Transverse colon (tissue), 4 donors: Measurements from ENCODE around the gene ERC2.

ENCODE experiments used
- POLR2A ChIP-seq: fragments of 450-650 bp; IDR thresholded peaks from one replicate; pipeline ENCODE4 v1.6.1; 2016; ENCODE audit warnings: antibody characterized with exemption, mild to moderate bottlenecking, moderate library complexity
- POLR2AphosphoS5 ChIP-seq, 3 donors: sonication (generic); formaldehyde crosslinking; IDR thresholded peaks; one replicate each; pipeline ENCODE4 v1.6.1; 2016; ENCODE audit warnings: antibody characterized with exemption in 3 of 3
- TF ChIP-seq, protein P1 (sequence below), 5 experiments: fragments of 200-600 bp in 3 of 5; fragments of 450-650 bp in 2 of 5; sonication (generic) in 3 of 5; IDR thresholded peaks; 1 replicate in 2 of 5; 2 replicates in 3 of 5; pipeline ENCODE4 v1.5.1; 2016 to 2017; ENCODE audit warnings: antibody characterized with exemption in 5 of 5, inconsistent platforms in 3 of 5, mild to moderate bottlenecking in 2 of 5, moderate library complexity in 1 of 5

DNA sequence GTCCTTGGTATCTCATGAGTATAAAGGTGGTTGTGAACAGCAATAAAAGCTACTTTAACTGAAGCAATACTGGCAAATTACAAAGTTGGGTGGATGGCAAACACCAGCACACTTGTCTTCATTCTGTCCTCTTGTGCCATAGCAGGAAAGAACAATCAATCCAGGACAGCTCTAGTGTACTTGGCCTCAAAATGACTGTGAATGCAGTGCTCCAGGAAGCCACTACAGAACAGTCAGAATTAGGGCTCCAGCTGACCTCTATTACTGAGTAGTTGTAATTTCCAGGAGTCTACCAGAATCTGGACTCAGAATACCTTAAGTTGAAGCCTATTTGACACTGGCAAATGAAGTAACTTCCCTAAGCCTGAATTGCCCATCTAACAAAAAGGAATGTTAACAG, 642.2 kb downstream of the ERC2 start:
- TF ChIP-seq, protein P1, sequence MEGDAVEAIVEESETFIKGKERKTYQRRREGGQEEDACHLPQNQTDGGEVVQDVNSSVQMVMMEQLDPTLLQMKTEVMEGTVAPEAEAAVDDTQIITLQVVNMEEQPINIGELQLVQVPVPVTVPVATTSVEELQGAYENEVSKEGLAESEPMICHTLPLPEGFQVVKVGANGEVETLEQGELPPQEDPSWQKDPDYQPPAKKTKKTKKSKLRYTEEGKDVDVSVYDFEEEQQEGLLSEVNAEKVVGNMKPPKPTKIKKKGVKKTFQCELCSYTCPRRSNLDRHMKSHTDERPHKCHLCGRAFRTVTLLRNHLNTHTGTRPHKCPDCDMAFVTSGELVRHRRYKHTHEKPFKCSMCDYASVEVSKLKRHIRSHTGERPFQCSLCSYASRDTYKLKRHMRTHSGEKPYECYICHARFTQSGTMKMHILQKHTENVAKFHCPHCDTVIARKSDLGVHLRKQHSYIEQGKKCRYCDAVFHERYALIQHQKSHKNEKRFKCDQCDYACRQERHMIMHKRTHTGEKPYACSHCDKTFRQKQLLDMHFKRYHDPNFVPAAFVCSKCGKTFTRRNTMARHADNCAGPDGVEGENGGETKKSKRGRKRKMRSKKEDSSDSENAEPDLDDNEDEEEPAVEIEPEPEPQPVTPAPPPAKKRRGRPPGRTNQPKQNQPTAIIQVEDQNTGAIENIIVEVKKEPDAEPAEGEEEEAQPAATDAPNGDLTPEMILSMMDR (IDR thresholded peaks at IDR 0.05), result no peak
- no peak for TF ChIP-seq POLR2A
- TF ChIP-seq POLR2AphosphoS5 (IDR thresholded peaks at IDR 0.05), result no peak
